ENCODE data around the gene OR6B1. TPM values are rescaled to one million over a fixed set of nuclear protein-coding genes. Genes with fewer than 3 reads are reported as not detected.

OR6B1 gene
- total RNA-seq, 4 donors from 2014 or later: not detected

- H3K27me3 ChIP-seq: no peaks in the 10 kb centered on the region
- TF ChIP-seq CTCF (IDR thresholded peaks at IDR 0.05): no peak
- TF ChIP-seq POLR2A (IDR thresholded peaks at IDR 0.05): no peak
- TF ChIP-seq EP300 (IDR thresholded peaks at IDR 0.05; ENCODE audit: low read depth): no peak
- no peak for TF ChIP-seq POLR2AphosphoS5 (IDR thresholded peaks at IDR 0.05)
- H3K4me3 ChIP-seq: no peak overlapping the region
- H3K36me3 ChIP-seq: no peaks in the 10 kb centered on the region
- in situ Hi-C loops (cut with MboI; ENCODE audit: low pct_ligation_motif_present in 1 of 4, low pct_unique_long_range_greater_than_20kb in 1 of 4, low sequenced_read_pairs in 3 of 4) (no loop called here), intact Hi-C loops (cut with DNase I; ENCODE audit: low total_unique reads) (no loop called here)
- H3K4me1 ChIP-seq: no peaks in the 10 kb centered on the region
- 77% methylated on average over 3 of the region's 3 CpGs; no CpG with 5 or more reads in 1 of the 2 donors for WGBS, 2 donors (ENCODE audit: low coverage in 1 of 2)
- no peak overlapping the region for H3K27ac ChIP-seq
- no peak for DNase-seq
- H3K9me3 ChIP-seq: no peaks in the 10 kb centered on the region
Observed at GRCh38 chr7:144057954-144058353, 57.8 kb downstream of the OR6B1 start.

Other genes starting within 250 kb of the OR6B1 start
- 1 to 10 TPM in 2 of 4 donors, not detected in 2; 1.5 to 1.9 TPM for gene CTAGE6, start 242.6 kb upstream of the OR6B1 start, total RNA-seq
- gene TCAF1, start 98.1 kb upstream of the OR6B1 start, total RNA-seq: 10 to 100 TPM in 3 of 4 donors, 1 to 10 TPM in 1; 8.6 to 38.6 (median 33.1) TPM
- gene OR2F2, start 65.1 kb upstream of the OR6B1 start, total RNA-seq: not detected
- not detected for gene OR2F1, start 45.5 kb upstream of the OR6B1 start, total RNA-seq
- not detected for gene OR2A5, start 48.6 kb downstream of the OR6B1 start, total RNA-seq
- gene OR2A25, start 69.5 kb downstream of the OR6B1 start, total RNA-seq: not detected
- not detected for gene OR2A12, start 86.0 kb downstream of the OR6B1 start, total RNA-seq
- not detected for gene OR2A2, start 109.3 kb downstream of the OR6B1 start, total RNA-seq
- gene OR2A14, start 122.9 kb downstream of the OR6B1 start, total RNA-seq: not detected
- gene CTAGE4, start 183.1 kb downstream of the OR6B1 start, total RNA-seq: 10 to 100 TPM in 3 of 4 donors, 1 to 10 TPM in 1; 7.8 to 63.3 (median 34.1) TPM
- gene ARHGEF35, start 195.5 kb downstream of the OR6B1 start, total RNA-seq: 10 to 100 TPM in 3 of 4 donors, 1 to 10 TPM in 1; 4.6 to 29.1 (median 26.3) TPM
- not detected for gene OR2A42, start 239.3 kb downstream of the OR6B1 start, total RNA-seq